ENCODE results near the gene LRPAP1.
"Not testable (repeated sequence)": the region's sequence is repeated elsewhere in the genome, so short reads cannot be mapped to it uniquely, and the experiment has no call there.

The LRPAP1 gene

GRCh38 chr4:3551366-3551765, 19.1 kb upstream of the LRPAP1 start:
- H3K27ac ChIP-seq (ENCODE audit: insufficient read depth in 1 of 2, low read depth in 1 of 2, low read length in 2 of 2, poor library complexity in 1 of 2, severe bottlenecking in 2 of 2); H3K4me3 ChIP-seq (ENCODE audit: control insufficient read depth in 1 of 7, extremely low read depth in 1 of 7, insufficient read depth in 4 of 7, low read depth in 2 of 7, low read length in 6 of 7); CTCF ChIA-PET; H3K9me3 ChIP-seq (ENCODE audit: control extremely low read depth in 1 of 5, control insufficient read depth in 4 of 5, insufficient read depth in 2 of 5, low read depth in 1 of 5, low read length in 4 of 5); DNase-seq; H3K36me3 ChIP-seq (ENCODE audit: control insufficient read depth in 4 of 4, insufficient read depth in 4 of 4, low read length in 3 of 4); H3K27me3 ChIP-seq (replicated peaks in 2 of 5; ENCODE audit: control insufficient read depth in 4 of 5, insufficient read depth in 5 of 5, low read length in 4 of 5); POLR2A ChIA-PET: not testable (repeated sequence)
- peaks cover 0 to 13% (median 0%) of the 10 kb centered on the region in 4 experiments for H3K4me1 ChIP-seq (ENCODE audit: control extremely low read depth in 1 of 4, control insufficient read depth in 4 of 4, insufficient read depth in 4 of 4, low read length in 3 of 4)
- WGBS (ENCODE audit: insufficient coverage) = no CpG with 5 or more reads among the region's 7 CpGs

- DNase-seq; H3K36me3 ChIP-seq (ENCODE audit: control insufficient read depth in 4 of 4, insufficient read depth in 4 of 4, low read length in 3 of 4); H3K4me3 ChIP-seq (ENCODE audit: control insufficient read depth in 1 of 7, extremely low read depth in 1 of 7, insufficient read depth in 4 of 7, low read depth in 2 of 7, low read length in 6 of 7); H3K4me1 ChIP-seq (ENCODE audit: control extremely low read depth in 1 of 4, control insufficient read depth in 4 of 4, insufficient read depth in 4 of 4, low read length in 3 of 4); CTCF ChIA-PET; POLR2A ChIA-PET; H3K27ac ChIP-seq (ENCODE audit: insufficient read depth in 1 of 2, low read depth in 1 of 2, low read length in 2 of 2, poor library complexity in 1 of 2, severe bottlenecking in 2 of 2); H3K27me3 ChIP-seq (replicated peaks in 2 of 5; ENCODE audit: control insufficient read depth in 4 of 5, insufficient read depth in 5 of 5, low read length in 4 of 5); H3K9me3 ChIP-seq (ENCODE audit: control extremely low read depth in 1 of 5, control insufficient read depth in 4 of 5, insufficient read depth in 2 of 5, low read depth in 1 of 5, low read length in 4 of 5): not testable (repeated sequence)
- 100% methylated on average over 2 of the region's 12 CpGs for WGBS (ENCODE audit: insufficient coverage)
These were observed 18.6 kb upstream of the LRPAP1 start for GRCh38 chr4:3550792-3551325.

GRCh38 chr4:3550041-3550440, 17.8 kb upstream of the LRPAP1 start:
- H3K36me3 ChIP-seq (ENCODE audit: control insufficient read depth in 4 of 4, insufficient read depth in 4 of 4, low read length in 3 of 4); H3K27ac ChIP-seq (ENCODE audit: insufficient read depth in 1 of 2, low read depth in 1 of 2, low read length in 2 of 2, poor library complexity in 1 of 2, severe bottlenecking in 2 of 2); H3K4me1 ChIP-seq (ENCODE audit: control extremely low read depth in 1 of 4, control insufficient read depth in 4 of 4, insufficient read depth in 4 of 4, low read length in 3 of 4); H3K27me3 ChIP-seq (replicated peaks in 2 of 5; ENCODE audit: control insufficient read depth in 4 of 5, insufficient read depth in 5 of 5, low read length in 4 of 5); CTCF ChIA-PET; POLR2A ChIA-PET; H3K4me3 ChIP-seq (ENCODE audit: control insufficient read depth in 1 of 7, extremely low read depth in 1 of 7, insufficient read depth in 4 of 7, low read depth in 2 of 7, low read length in 6 of 7); DNase-seq; H3K9me3 ChIP-seq (ENCODE audit: control extremely low read depth in 1 of 5, control insufficient read depth in 4 of 5, insufficient read depth in 2 of 5, low read depth in 1 of 5, low read length in 4 of 5): not testable (repeated sequence)
- no CpG with 5 or more reads among the region's 6 CpGs for WGBS (ENCODE audit: insufficient coverage)

GRCh38 chr4:3549694-3550001, 17.4 kb upstream of the LRPAP1 start:
- H3K4me1 ChIP-seq (ENCODE audit: control extremely low read depth in 1 of 4, control insufficient read depth in 4 of 4, insufficient read depth in 4 of 4, low read length in 3 of 4); H3K9me3 ChIP-seq (ENCODE audit: control extremely low read depth in 1 of 5, control insufficient read depth in 4 of 5, insufficient read depth in 2 of 5, low read depth in 1 of 5, low read length in 4 of 5); H3K27me3 ChIP-seq (replicated peaks in 2 of 5; ENCODE audit: control insufficient read depth in 4 of 5, insufficient read depth in 5 of 5, low read length in 4 of 5); H3K27ac ChIP-seq (ENCODE audit: insufficient read depth in 1 of 2, low read depth in 1 of 2, low read length in 2 of 2, poor library complexity in 1 of 2, severe bottlenecking in 2 of 2); CTCF ChIA-PET; DNase-seq; H3K36me3 ChIP-seq (ENCODE audit: control insufficient read depth in 4 of 4, insufficient read depth in 4 of 4, low read length in 3 of 4); H3K4me3 ChIP-seq (ENCODE audit: control insufficient read depth in 1 of 7, extremely low read depth in 1 of 7, insufficient read depth in 4 of 7, low read depth in 2 of 7, low read length in 6 of 7); POLR2A ChIA-PET: not testable (repeated sequence)
- no CpG with 5 or more reads among the region's 6 CpGs for WGBS (ENCODE audit: insufficient coverage)

- H3K9me3 ChIP-seq (ENCODE audit: control extremely low read depth in 1 of 5, control insufficient read depth in 4 of 5, insufficient read depth in 2 of 5, low read depth in 1 of 5, low read length in 4 of 5); DNase-seq; CTCF ChIA-PET; H3K4me1 ChIP-seq (ENCODE audit: control extremely low read depth in 1 of 4, control insufficient read depth in 4 of 4, insufficient read depth in 4 of 4, low read length in 3 of 4); H3K4me3 ChIP-seq (ENCODE audit: control insufficient read depth in 1 of 7, extremely low read depth in 1 of 7, insufficient read depth in 4 of 7, low read depth in 2 of 7, low read length in 6 of 7); POLR2A ChIA-PET; H3K27me3 ChIP-seq (replicated peaks in 2 of 5; ENCODE audit: control insufficient read depth in 4 of 5, insufficient read depth in 5 of 5, low read length in 4 of 5); H3K36me3 ChIP-seq (ENCODE audit: control insufficient read depth in 4 of 4, insufficient read depth in 4 of 4, low read length in 3 of 4); H3K27ac ChIP-seq (ENCODE audit: insufficient read depth in 1 of 2, low read depth in 1 of 2, low read length in 2 of 2, poor library complexity in 1 of 2, severe bottlenecking in 2 of 2): not testable (repeated sequence)
- WGBS (ENCODE audit: insufficient coverage) = 92% methylated on average over 5 of the region's 21 CpGs
These were observed 16.9 kb upstream of the LRPAP1 start for GRCh38 chr4:3548991-3549693.

- H3K4me3 ChIP-seq (ENCODE audit: control insufficient read depth in 1 of 7, extremely low read depth in 1 of 7, insufficient read depth in 4 of 7, low read depth in 2 of 7, low read length in 6 of 7); CTCF ChIA-PET; H3K27ac ChIP-seq (ENCODE audit: insufficient read depth in 1 of 2, low read depth in 1 of 2, low read length in 2 of 2, poor library complexity in 1 of 2, severe bottlenecking in 2 of 2); H3K36me3 ChIP-seq (ENCODE audit: control insufficient read depth in 4 of 4, insufficient read depth in 4 of 4, low read length in 3 of 4); DNase-seq; POLR2A ChIA-PET; H3K9me3 ChIP-seq (ENCODE audit: control extremely low read depth in 1 of 5, control insufficient read depth in 4 of 5, insufficient read depth in 2 of 5, low read depth in 1 of 5, low read length in 4 of 5); H3K4me1 ChIP-seq (ENCODE audit: control extremely low read depth in 1 of 4, control insufficient read depth in 4 of 4, insufficient read depth in 4 of 4, low read length in 3 of 4); H3K27me3 ChIP-seq (replicated peaks in 2 of 5; ENCODE audit: control insufficient read depth in 4 of 5, insufficient read depth in 5 of 5, low read length in 4 of 5): not testable (repeated sequence)
- WGBS (ENCODE audit: insufficient coverage) = 100% methylated on average over 1 of the region's 4 CpGs
These were observed 14.5 kb upstream of the LRPAP1 start for GRCh38 chr4:3546721-3547120.

- POLR2A ChIA-PET; H3K4me3 ChIP-seq (ENCODE audit: control insufficient read depth in 1 of 7, extremely low read depth in 1 of 7, insufficient read depth in 4 of 7, low read depth in 2 of 7, low read length in 6 of 7); H3K36me3 ChIP-seq (ENCODE audit: control insufficient read depth in 4 of 4, insufficient read depth in 4 of 4, low read length in 3 of 4); H3K9me3 ChIP-seq (ENCODE audit: control extremely low read depth in 1 of 5, control insufficient read depth in 4 of 5, insufficient read depth in 2 of 5, low read depth in 1 of 5, low read length in 4 of 5); H3K27ac ChIP-seq (ENCODE audit: insufficient read depth in 1 of 2, low read depth in 1 of 2, low read length in 2 of 2, poor library complexity in 1 of 2, severe bottlenecking in 2 of 2); DNase-seq; CTCF ChIA-PET; H3K4me1 ChIP-seq (ENCODE audit: control extremely low read depth in 1 of 4, control insufficient read depth in 4 of 4, insufficient read depth in 4 of 4, low read length in 3 of 4); H3K27me3 ChIP-seq (replicated peaks in 2 of 5; ENCODE audit: control insufficient read depth in 4 of 5, insufficient read depth in 5 of 5, low read length in 4 of 5): not testable (repeated sequence)
- 94% methylated on average over 2 of the region's 8 CpGs for WGBS (ENCODE audit: insufficient coverage)
These were observed 13.1 kb upstream of the LRPAP1 start for GRCh38 chr4:3545351-3545750.

Measured in common myeloid progenitor, CD34-positive (primary cell).